ENCODE data around the gene MYH7B.

MYH7B gene

GRCh38 chr20:34945315-34946077 is 10.2 kb upstream of the MYH7B start:
- DNase-seq (ENCODE audit: low read depth): no peak

GRCh38 chr20:34946661-34947060 is 9.0 kb upstream of the MYH7B start:
- DNase-seq (ENCODE audit: low read depth): no peak

- DNase-seq (ENCODE audit: low read depth): no peak
Measured at GRCh38 chr20:34947336-34947735, 8.3 kb upstream of the MYH7B start.

GRCh38 chr20:34948030-34948429 is 7.6 kb upstream of the MYH7B start:
- DNase-seq (ENCODE audit: low read depth): no peak

- DNase-seq (ENCODE audit: low read depth): no peak
Measured at GRCh38 chr20:34949120-34949519, 6.5 kb upstream of the MYH7B start.

- no peak for DNase-seq (ENCODE audit: low read depth)
Measured at GRCh38 chr20:34951252-34951651, 4.4 kb upstream of the MYH7B start.

- DNase-seq (ENCODE audit: low read depth): no peak
Measured at GRCh38 chr20:34951652-34952051, 4.0 kb upstream of the MYH7B start.

GRCh38 chr20:34952671-34953070 is 3.0 kb upstream of the MYH7B start:
- no peak for DNase-seq (ENCODE audit: low read depth)

- DNase-seq (ENCODE audit: low read depth): no peak
Measured at GRCh38 chr20:34953960-34954359, 1.7 kb upstream of the MYH7B start.

GRCh38 chr20:34954904-34955230 is 801 bp upstream of the MYH7B start:
- no peak for DNase-seq (ENCODE audit: low read depth)

- no peak for DNase-seq (ENCODE audit: low read depth)
Measured at GRCh38 chr20:34956041-34956458, 382 bp downstream of the MYH7B start.

GRCh38 chr20:34956751-34957472 is 1.2 kb downstream of the MYH7B start:
- DNase-seq (ENCODE audit: low read depth): no peak

- DNase-seq (ENCODE audit: low read depth): no peak
Measured at GRCh38 chr20:34964486-34964885, 8.8 kb downstream of the MYH7B start.

GRCh38 chr20:34965051-34965450 is 9.4 kb downstream of the MYH7B start:
- DNase-seq (ENCODE audit: low read depth): no peak

GRCh38 chr20:34967421-34967820 is 11.8 kb downstream of the MYH7B start:
- DNase-seq (ENCODE audit: low read depth): no peak

GRCh38 chr20:34968042-34968775 is 12.5 kb downstream of the MYH7B start:
- DNase-seq (ENCODE audit: low read depth): no peak

- no peak for DNase-seq (ENCODE audit: low read depth)
Measured at GRCh38 chr20:34970193-34970840, 14.6 kb downstream of the MYH7B start.

- no peak for DNase-seq (ENCODE audit: low read depth)
Measured at GRCh38 chr20:34970846-34971560, 15.3 kb downstream of the MYH7B start.

GRCh38 chr20:34971561-34972235 is 16.0 kb downstream of the MYH7B start:
- DNase-seq (ENCODE audit: low read depth): no peak

- DNase-seq (ENCODE audit: low read depth): no peak
Measured at GRCh38 chr20:34974246-34974645, 18.6 kb downstream of the MYH7B start.

- DNase-seq (ENCODE audit: low read depth): no peak
Measured at GRCh38 chr20:34976286-34976685, 20.6 kb downstream of the MYH7B start.
